Erythroblast (primary cell): ENCODE results near the gene LDLRAD4.

Source experiments
- GATA1 ChIP-seq: IDR thresholded peaks from 2 replicates; pipeline ENCODE4 v1.6.1; 2011; ENCODE audit warnings: low read depth, mild to moderate bottlenecking, control low read depth, low read length, moderate library complexity
- POLR2A ChIP-seq: IDR thresholded peaks from 2 replicates; pipeline ENCODE4 v1.6.1; 2011; ENCODE audit warnings: mild to moderate bottlenecking, low read length

- no peak for TF ChIP-seq POLR2A
- no peak for TF ChIP-seq GATA1
Measured at GRCh38 chr18:13313006-13313686, 94.6 kb downstream of the LDLRAD4 start.
